Stimulated activated CD8-positive, alpha-beta memory T cell treated with anti-CD3 and anti-CD28 coated beads, Interleukin-7, amount 100 ng/mL, for 1 hour (primary cell): ENCODE measurements around the gene CHD5.

Experiments
- DNase-seq, 2 donors: peaks; one replicate each; pipeline ENCODE4 v3.0.0-alpha.2; 2020; ENCODE audit warnings: low read depth in 2 of 2

Gene CHD5

DNA sequence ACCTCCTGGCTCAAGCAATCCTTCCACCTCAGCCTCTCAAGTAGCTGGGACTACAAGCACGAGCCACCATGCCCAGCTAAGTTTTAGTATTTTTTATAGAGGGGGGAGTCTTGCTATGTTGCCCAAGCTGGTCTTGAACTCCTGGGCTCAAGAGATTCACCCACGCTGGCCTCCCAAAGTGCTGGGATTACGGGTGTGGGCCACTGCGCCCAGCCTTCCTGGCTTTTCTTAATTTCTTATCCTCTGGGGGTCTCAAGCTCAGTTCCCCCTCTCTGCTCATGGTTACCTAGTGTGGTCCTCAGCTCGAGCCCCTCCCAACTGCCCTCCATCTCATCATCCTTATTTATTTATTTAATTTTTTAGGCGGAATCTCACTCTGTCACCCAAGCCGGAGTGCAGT, 22.1 kb upstream of the CHD5 start:
- DNase-seq: no peak

- no peak for DNase-seq
Observed at GRCh38 chr1:6200188-6200809, 20.2 kb upstream of the CHD5 start.

- peak; percentile 93 to 94 for DNase-seq
Observed at GRCh38 chr1:6199298-6200187, 19.4 kb upstream of the CHD5 start, which contains the start of gene RPL22. Gene RPL22, minus strand, starts transcription at chr1:6199595. Its CDS starts 22 bp downstream, at chr1:6199573.

DNA sequence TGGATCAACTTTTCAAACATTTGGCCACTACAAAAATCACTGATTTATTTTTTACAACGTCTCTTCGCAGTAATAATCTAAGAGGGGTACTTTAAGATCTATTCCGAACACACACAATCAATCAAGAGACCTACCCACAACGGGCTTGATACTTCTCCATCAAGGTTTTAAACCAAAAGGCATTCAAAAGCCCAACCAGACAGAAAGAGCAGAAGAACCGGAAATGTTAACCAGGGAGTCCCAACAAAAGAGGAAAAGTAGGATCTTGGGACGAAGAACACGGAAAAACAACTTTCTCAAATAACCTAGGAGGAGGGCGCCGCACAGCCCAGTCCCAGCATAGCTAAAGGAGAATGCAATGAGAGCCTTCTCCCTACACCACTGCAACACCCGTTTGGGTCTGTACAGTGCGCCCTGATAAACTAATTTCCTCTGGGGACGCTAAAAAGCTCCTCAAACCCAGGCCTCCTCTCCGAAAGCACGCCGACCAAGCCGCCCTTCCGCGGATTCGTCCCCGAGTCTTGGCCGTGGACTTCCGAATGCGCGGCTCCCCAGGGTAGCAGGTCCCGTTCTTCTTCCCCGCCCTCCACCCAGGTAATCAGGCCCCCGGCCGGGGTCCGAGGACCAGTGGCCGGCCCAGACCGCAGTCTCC, 18.7 kb upstream of the CHD5 start:
- DNase-seq: no peak

GRCh38 chr1:6197746-6198427, 17.8 kb upstream of the CHD5 start:
- no peak for DNase-seq

GRCh38 chr1:6191968-6192367, 11.8 kb upstream of the CHD5 start:
- DNase-seq: no peak

DNA sequence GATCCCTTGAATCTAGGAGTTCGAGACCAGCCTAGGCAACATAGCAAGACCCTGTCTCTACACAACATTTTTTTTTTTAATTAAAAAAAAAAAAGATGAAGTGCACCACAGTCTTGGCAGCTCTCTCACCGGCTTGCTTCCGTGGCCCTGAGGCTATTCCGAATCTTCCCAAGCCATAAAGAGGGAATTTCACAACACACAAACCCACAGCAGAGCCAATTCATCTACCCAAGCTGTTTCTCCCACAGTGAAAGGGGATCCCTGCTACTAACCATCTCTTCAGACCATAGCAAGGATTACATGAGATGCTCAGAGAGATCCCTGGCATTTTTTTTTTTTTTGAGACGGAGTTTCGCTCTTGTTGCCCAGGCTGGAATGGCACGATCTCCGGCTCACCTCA, 8.3 kb upstream of the CHD5 start:
- no peak for DNase-seq

DNA sequence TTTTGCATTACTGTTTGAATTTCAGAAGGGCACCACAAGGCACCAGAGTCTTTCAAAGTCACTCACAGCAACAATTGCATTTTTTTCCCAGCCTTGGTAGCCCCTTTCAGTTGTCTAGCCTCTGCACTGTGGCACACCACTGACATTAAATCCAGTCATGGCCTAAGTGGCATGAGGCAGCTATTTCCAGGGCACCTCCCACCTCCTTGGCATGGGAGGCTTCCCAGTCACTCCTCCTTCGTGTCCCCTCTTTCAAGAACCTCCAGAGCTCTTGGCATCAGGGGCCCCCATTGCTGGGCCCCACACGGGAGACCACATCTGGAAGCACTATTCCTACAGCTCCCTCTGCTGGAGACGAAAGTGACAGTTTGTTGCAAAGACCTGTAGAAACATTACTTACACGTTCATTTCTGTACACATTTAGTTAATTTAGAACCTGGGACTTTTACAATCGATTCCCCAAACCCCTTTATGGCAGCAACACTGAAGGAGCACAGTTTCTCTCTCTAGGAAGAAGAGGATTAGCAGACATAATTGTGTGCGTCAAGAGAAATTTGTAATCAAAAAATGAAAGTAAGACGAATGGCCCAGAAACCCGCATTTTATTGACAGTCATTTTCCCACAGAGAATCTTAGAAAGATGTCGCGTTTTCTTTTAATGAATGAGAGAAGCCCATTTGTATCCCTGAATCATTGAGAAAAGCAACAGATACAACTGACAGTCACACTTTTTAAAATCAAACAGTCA, 5.7 kb upstream of the CHD5 start:
- DNase-seq: no peak

DNA sequence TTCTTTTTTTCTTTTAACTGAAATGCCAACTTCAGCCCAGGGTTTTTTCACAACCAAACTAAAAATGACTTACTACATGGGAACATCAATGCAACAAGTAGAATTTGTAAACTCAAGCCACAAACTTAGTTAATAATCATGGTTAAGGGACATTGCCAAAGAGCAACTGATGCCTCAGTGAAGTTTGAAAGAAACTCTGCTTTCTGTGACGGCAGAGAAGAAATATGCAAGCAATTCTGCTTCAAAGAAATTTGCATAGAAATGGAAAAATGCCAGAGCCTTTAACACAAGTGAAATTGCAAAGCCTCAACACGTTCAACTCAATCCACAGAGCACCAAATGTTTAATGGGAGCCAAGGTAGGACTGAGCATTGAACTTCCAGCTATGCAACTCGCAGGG, 5.0 kb upstream of the CHD5 start:
- DNase-seq: no peak

GRCh38 chr1:6184083-6184783, 4.1 kb upstream of the CHD5 start:
- DNase-seq: no peak

DNA sequence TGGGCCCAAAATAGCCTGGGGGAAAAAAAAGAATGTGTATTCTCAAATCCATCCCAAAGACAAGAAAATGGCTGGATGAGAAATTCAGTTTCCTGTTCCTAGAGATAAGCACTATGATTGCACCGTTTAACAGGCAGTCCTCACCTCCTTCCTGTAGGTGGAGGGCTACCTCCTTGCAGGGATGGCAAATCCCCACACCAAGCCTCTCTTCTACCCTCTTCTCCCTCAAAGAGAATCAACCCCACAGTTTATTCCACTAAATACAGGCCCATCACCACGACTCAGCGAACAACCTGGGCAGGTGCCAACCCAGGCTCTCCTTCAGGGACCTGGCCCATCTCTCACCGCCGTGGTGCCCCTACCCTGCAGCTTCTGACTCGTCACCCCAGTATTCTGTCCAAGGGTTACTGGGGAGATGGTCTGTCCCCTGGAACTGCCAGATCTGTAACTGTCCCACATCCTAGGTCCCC, 3.4 kb upstream of the CHD5 start:
- DNase-seq: no peak

- DNase-seq: no peak
Observed at GRCh38 chr1:6181347-6181770, 1.2 kb upstream of the CHD5 start.

DNA sequence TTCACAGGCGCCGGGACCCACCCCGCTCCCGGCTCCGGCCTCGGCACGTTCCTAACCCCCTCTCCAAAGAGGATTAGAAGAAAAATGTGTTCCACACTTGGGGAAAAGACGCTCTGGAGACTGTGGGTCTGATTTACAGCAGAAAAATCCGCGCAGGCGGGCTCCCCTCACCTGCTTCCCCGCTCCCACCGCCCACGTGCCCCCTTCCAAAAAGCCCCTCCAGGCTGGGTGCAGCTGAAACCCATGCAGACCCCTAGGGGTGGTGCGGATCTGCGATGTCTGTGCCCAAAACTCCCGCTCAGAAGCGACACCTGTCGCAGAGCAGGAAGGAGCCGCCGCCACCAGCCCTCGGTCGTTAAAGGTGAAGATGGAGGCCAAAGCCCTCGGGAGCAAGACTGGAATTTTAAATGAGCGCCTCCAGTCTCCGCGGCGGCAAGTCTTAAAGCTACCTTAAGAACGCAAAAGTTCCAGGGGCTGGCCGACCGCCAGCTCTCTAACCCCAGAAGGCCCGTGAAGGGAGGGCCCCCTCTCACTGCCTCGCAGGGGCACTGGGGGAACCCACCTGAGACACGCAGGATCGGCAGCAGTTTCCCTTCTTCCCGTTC, 688 bp upstream of the CHD5 start:
- no peak for DNase-seq

DNA sequence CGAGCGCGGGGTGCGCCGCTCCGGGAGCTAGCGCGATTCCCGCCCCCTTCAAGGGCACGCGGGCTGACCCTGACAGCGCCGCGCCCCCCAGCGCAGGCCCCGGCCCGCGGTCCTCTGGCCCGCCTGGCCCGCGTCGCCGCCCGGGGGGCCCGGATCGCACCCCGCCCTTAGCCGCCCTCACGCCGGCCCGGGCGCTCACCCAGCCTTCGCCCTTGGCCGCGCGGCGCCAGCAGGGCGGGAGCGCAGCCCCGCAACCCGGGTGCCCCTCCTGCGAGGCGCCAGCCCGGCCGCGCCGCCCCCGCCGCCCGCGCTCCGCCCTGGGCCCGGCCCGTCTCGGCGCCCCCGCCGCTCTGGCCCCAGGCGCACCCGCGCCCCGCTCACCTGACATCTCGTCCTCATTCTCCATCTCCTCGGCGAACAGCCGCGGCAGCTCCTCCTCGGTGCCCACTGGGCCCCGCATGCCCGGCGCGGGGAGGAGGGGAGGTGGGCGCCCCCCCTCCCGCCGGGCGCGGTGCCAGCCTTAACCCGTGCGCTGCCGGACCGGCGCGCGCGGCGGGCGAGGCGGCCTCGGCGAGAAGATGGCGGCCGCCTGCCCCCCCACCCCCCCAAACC, 451 bp downstream of the CHD5 start:
- DNase-seq: no peak

GRCh38 chr1:6178751-6179563, 1.2 kb downstream of the CHD5 start:
- DNase-seq: no peak

DNA sequence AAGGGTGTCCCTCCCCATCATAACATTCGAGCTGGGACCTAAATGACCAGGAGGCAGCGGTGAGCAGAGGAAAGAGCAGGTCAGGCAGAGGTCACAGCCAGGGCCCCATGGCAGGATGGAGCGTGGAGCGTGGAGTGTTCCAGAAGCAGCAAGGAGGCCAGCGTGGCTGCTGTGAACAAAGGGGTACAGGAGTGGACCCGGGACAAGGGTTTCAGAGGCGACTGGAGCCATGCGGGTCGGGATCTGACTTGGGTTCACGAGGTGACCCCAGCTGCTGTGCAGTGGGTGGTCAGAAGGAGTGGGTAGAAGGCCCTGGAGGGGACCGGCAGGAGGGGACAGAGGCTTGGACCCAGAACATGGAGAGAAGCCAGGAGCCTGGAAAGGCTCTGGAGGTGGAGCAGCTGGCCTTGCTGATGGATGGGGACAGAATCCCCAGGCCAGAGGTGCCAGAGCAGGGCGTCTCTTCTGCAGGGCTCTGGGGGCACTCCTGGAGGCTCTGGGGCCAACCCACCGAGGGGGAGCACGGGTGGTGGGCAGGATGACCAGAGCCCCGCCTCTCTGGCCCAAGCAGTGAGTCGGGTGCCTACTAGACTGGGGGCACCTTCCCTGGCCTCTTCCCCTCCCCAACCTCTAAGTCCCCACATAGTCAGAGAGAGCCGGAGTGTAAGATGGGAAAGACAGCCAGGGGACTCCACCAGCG, 2.3 kb downstream of the CHD5 start:
- no peak for DNase-seq

DNA sequence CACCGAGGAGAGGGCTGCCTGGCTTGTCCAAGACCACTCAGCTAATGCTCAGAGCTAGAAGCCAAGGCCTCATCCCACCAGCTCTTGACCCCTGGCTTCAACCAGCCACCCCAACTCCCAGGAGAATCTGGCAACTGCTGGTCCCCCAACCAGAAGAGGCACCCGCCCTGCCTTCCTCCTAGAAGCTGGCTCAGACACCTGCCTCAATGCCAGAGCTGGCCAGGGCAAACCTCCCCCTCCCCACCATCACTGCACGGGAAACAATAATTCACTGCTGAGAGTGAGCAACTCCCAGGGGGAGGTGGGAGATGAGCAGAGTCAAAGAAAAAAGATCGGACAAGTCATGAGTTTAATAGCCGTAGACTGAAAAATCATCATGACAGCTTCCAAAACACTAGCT, 3.3 kb downstream of the CHD5 start:
- no peak for DNase-seq

GRCh38 chr1:6175411-6175828, 4.7 kb downstream of the CHD5 start:
- no peak for DNase-seq
